ENCODE measurements around the gene MTMR12. TPM values are rescaled to one million over a fixed set of nuclear protein-coding genes. Genes with fewer than 3 reads are reported as not detected.
"Not testable (repeated sequence)": the region's sequence is repeated elsewhere in the genome, so short reads cannot be mapped to it uniquely, and the experiment has no call there.

The MTMR12 gene
- total and polyA plus RNA-seq, 2 donors (not counting 3 experiments of a cell fraction or from before 2014, with no cell fraction given) = 18.2 to 38.6 TPM

DNA sequence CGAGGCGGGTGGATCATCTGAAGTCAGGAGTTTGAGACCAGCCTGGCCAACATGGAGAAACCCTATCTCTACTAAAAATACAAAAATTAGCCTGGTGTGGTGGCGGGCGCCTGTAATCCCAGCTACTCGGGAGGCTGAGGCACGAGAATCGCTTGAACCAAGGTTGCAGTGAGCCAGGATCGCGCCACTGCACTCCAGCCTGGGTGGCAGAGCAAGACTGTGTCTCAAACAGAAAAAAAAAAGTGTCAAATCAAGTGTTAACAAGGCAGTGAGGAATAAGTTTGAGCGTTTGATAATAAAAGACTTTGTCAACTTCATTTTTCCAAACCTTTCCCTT, 1.4 kb upstream of the MTMR12 start:
- H3K36me3 ChIP-seq (ENCODE audit: control insufficient read depth in 2 of 2, extremely low read depth in 1 of 2, insufficient read depth in 2 of 2, low read length in 2 of 2); H3K9me1 ChIP-seq (replicated peaks; ENCODE audit: control insufficient read depth, extremely low read depth, insufficient read depth, low read length); H3K4me2 ChIP-seq (ENCODE audit: insufficient read depth, low read length); POLR2A ChIA-PET; H3K27ac ChIP-seq (ENCODE audit: insufficient read depth, low read depth, low read length); H4K20me1 ChIP-seq (replicated peaks; ENCODE audit: control insufficient read depth, extremely low read depth, insufficient read depth, low read length); H3K4me3 ChIP-seq (replicated peaks in 1 of 3; ENCODE audit: insufficient read depth in 1 of 3, low read depth in 1 of 3, low read length in 3 of 3); H2AFZ ChIP-seq (ENCODE audit: low read depth, low read length); H3K27me3 ChIP-seq (ENCODE audit: control insufficient read depth in 2 of 2, insufficient read depth in 2 of 2, low read length in 2 of 2); H3K4me1 ChIP-seq (ENCODE audit: control insufficient read depth, extremely low read depth, insufficient read depth, low read length); H3K9ac ChIP-seq (replicated peaks; ENCODE audit: extremely low read depth, insufficient read depth, low read length); dilution Hi-C loops (cut with MboI; ENCODE audit: extremely low pct_ligation_motif_present, low sequenced_read_pairs); BruUV-seq (replicated peaks); DNase-seq (ENCODE audit: low read depth, low spot score); H3K9me3 ChIP-seq (replicated peaks; ENCODE audit: control insufficient read depth, insufficient read depth, low read length); intact Hi-C loops (cut with micrococcal nuclease): not testable (repeated sequence)
- H3K79me2 ChIP-seq (ENCODE audit: control insufficient read depth, insufficient read depth, low read length) = peaks cover 30% of the 10 kb centered on the region
- CTCF ChIA-PET = interaction anchor here (1.0 to 2.8 kb wide), 2 partner anchors 16 to 82 kb away, joined by 3 to 12 read pairs; no protein-coding TSS in a partner anchor
- peak; percentile 31 for FAIRE-seq

DNA sequence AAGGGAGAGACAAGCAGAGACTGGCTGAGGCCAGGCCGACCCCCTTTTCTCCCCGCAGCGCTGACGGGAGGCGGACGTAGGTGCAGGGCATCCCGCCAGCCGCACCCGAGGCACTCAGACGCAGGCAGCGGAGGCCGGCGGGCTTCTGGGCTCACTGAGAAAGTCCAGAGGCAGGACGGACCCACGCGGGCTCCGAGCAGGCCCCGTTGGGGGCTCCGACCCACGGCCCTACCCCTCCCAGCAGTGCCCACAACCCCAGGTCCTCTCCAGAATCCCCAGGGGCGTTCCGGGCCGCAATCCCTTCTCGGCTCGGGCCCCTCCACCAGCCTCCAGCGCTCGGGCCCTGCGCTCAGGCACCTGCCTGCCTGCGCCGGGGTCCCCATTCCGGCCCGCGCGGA, 543 bp downstream of the MTMR12 start:
- peak; percentile 64 for FAIRE-seq
- CTCF ChIA-PET = interaction anchor here (2.8 kb wide), 1 partner anchor 80 kb away, joined by 12 read pairs; no protein-coding TSS in a partner anchor

More for the DNA sequence above, 543 bp downstream of the MTMR12 start:
- Histone ChIP-seq H3K4me3 (replicated peaks in 1 of 3; ENCODE audit: insufficient read depth in 1 of 3, low read depth in 1 of 3, low read length in 3 of 3) (peak overlapping the region; percentile 55 to 86 (median 80)), H3K9me1 (replicated peaks; ENCODE audit: control insufficient read depth, extremely low read depth, insufficient read depth, low read length) (no peaks in the 10 kb centered on the region), H4K20me1 (replicated peaks; ENCODE audit: control insufficient read depth, extremely low read depth, insufficient read depth, low read length) (peaks cover 2% of the 10 kb centered on the region), H3K27me3 (ENCODE audit: control insufficient read depth in 2 of 2, insufficient read depth in 2 of 2, low read length in 2 of 2) (no peaks in the 10 kb centered on the region), H3K4me2 (ENCODE audit: insufficient read depth, low read length) (peak overlapping the region; percentile 97), H3K9me3 (replicated peaks; ENCODE audit: control insufficient read depth, insufficient read depth, low read length) (no peaks in the 10 kb centered on the region), H3K4me1 (ENCODE audit: control insufficient read depth, extremely low read depth, insufficient read depth, low read length) (peaks cover 7% of the 10 kb centered on the region), H2AFZ (ENCODE audit: low read depth, low read length) (peak overlapping the region; percentile 59), H3K79me2 (ENCODE audit: control insufficient read depth, insufficient read depth, low read length) (peaks cover 47% of the 10 kb centered on the region), H3K27ac (ENCODE audit: insufficient read depth, low read depth, low read length) (peak overlapping the region; percentile 92), H3K9ac (replicated peaks; ENCODE audit: extremely low read depth, insufficient read depth, low read length) (peak overlapping the region; percentile 97), H3K36me3 (ENCODE audit: control insufficient read depth in 2 of 2, extremely low read depth in 1 of 2, insufficient read depth in 2 of 2, low read length in 2 of 2) (no peaks in the 10 kb centered on the region)
- POLR2A ChIA-PET = no interaction called here
- peak; percentile 69 for DNase-seq (ENCODE audit: low read depth, low spot score)
- TF ChIP-seq, protein P1, sequence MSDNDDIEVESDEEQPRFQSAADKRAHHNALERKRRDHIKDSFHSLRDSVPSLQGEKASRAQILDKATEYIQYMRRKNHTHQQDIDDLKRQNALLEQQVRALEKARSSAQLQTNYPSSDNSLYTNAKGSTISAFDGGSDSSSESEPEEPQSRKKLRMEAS (IDR thresholded peaks at IDR 0.05; ENCODE audit: insufficient read depth, insufficient read length) = no peak
- TF ChIP-seq EZH2 (IDR thresholded peaks at IDR 0.05; ENCODE audit: borderline replicate concordance, low read depth, low read length, severe bottlenecking) (no peak), MYC (IDR thresholded peaks at IDR 0.05; ENCODE audit: low read depth, low read length) (no peak), FOS (IDR thresholded peaks at IDR 0.05; ENCODE audit: borderline replicate concordance, insufficient read depth, low read length) (no peak)
- TF ChIP-seq, protein P2, sequence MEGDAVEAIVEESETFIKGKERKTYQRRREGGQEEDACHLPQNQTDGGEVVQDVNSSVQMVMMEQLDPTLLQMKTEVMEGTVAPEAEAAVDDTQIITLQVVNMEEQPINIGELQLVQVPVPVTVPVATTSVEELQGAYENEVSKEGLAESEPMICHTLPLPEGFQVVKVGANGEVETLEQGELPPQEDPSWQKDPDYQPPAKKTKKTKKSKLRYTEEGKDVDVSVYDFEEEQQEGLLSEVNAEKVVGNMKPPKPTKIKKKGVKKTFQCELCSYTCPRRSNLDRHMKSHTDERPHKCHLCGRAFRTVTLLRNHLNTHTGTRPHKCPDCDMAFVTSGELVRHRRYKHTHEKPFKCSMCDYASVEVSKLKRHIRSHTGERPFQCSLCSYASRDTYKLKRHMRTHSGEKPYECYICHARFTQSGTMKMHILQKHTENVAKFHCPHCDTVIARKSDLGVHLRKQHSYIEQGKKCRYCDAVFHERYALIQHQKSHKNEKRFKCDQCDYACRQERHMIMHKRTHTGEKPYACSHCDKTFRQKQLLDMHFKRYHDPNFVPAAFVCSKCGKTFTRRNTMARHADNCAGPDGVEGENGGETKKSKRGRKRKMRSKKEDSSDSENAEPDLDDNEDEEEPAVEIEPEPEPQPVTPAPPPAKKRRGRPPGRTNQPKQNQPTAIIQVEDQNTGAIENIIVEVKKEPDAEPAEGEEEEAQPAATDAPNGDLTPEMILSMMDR (IDR thresholded peaks at IDR 0.05; ENCODE audit: extremely low read depth in 1 of 2, insufficient read depth in 1 of 2, low read depth in 1 of 2, low read length in 2 of 2) = no peak
- dilution Hi-C loops (cut with MboI; ENCODE audit: extremely low pct_ligation_motif_present, low sequenced_read_pairs) = no loop called here
- no TSS peak for BruUV-seq (replicated peaks)
- intact Hi-C loops (cut with micrococcal nuclease) = loop anchor here (2.0 kb wide), 1 partner anchor 79 kb away; no protein-coding TSS in a partner anchor
